Activated T-helper 1 cell treated with Interleukin-2 at 50 U/mL for 16 hours (primary cell): Measurements from ENCODE around the gene SENP7.
"Not testable (repeated sequence)": the region's sequence is repeated elsewhere in the genome, so short reads cannot be mapped to it uniquely, and the experiment has no call there.

ENCODE experiments used
- DNase-seq: peaks from one replicate; pipeline ENCODE4 v3.0.0-alpha.2; 2020; ENCODE audit warnings: low read depth

SENP7 gene

DNA sequence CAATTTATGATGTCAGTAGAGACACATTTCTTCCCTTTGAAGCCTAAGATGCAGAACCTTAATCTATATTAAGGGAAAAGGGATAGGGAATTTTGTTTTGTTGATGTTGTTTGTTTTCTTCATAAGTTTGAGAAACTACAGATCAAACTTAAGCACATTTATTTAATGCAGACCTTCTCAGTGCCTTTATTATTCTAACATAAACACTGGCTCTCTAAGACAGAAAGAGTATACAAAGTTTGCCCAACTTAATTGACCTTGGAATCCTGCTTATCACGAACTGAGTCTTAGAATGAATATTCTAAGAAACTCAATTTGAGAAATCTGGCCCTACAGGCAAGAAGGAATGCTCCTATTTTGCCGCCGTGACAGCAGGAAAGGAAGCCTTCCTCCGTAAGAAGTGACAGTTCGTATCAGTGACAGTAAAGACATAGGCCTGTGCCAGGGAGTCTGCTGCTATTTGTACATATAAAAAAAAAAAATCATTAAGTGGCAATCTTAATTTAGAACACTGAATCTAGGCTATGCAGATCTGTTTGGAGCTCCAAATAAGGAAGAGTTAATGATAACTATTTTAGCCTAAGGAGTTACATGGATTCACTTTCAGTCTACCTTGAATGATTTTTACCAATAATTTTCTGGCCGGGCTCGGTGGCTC lies 183.9 kb downstream of the SENP7 start:
- DNase-seq: no peak

DNA sequence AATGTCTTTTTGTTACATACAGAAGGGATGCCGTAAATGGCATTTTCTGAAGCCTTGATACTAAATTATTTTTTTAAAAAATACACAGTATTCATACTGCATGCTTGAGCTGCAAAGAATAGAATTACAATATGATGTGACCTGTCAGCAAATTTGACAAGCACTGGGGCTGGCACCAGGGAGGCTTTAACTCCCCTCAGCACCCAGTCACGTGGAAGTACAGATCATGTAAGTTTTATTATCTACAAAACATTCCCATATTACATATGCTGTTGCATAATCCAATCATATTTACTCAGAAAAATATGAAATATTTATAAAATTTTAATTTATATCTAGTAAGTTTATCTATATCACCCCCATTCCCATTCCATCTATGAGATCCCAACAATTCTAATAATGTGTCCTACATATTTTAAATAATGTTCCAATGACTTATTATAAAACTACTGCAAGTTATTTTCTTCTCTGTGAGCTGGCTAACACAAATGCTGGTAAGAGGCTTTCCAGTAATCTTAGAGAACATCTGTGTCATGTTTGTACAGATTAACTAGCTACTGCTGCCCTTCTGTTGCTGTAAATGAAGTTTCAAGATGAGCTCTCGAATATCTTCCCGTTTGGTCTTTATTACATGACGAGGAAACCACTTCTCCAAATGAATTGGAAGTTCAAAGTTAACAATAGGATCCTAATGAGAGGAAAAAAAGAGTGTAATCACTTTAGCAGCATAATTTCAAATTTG lies 187.4 kb downstream of the SENP7 start:
- DNase-seq: no peak

DNA sequence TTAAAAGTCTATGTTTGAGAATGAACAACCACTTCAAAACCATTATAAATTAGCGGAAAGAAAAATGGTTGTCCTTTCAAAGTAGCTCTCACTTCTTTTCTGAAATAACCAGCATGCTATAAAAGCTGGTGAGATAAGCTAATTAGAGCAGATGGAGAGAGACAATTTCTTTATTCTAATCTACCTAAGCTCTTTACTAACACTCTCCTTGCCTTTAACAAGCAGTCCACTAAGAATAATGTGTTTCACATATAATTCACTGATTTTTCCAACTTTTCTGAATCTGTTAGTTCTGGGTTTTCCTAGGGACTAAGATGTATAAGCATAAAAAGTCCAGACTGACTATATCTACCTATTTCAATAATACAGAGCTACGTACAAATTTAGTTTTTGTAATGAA lies 192.5 kb downstream of the SENP7 start, which contains the start of gene IMPG2:
TSS of gene IMPG2 (minus strand) at position 101 of the 400 bp plus-strand sequence. CDS start 203 bp downstream, outside the sequence.
- no peak for DNase-seq

DNA sequence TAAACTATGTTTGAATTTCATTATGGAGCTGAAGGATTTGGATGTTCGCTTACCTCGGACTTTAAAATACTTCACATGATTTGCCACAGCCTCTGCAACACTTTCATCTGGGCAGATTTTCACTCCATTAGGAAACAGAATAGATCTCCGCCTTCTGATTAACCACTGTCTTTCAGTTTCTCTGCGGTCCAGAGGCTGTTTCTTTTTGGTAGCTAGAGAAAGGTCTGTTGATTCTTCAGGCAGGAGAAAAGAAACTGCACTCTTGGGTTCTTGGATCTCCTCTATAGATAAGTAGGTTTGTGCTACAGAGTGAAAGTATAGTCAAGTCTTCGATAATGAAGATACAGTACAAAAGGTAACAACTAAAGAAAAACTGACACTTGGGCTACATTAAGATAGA lies 193.5 kb downstream of the SENP7 start:
- no peak for DNase-seq

DNA sequence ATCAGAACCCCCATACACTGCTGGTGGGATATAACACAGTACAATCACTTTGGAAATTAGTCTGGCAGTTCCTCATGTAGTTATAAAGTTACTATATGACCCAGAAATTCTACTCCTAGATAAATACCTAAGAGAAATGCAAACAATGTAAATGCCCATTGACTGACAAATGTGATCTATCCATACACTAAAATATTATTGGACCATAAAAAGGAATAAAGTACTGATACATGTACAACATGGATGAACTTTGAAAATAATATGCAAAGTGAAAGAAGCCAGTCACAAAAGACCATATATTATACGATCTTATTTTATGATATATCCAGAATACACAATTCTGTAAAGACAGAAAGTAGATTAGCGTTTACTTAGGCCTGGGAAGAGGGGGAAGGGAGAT lies 200.5 kb downstream of the SENP7 start:
- no peak for DNase-seq

DNA sequence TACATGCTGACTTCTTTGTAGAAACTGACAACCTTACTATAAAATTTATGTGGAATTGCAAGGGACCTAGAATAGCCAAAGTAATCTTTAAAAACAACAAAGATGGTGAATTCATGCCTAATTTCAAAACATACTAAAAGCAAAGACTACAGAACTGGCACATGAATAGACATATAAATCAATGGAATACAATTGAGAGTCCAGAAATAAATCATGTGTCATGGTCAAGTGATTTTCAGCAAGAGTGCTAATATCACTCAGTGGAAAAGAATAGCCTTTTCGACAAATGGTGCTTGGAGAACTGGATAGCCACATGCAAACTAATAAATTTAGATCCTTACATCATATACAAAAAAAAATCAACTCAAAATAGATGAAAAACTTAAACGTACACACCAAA lies 201.3 kb downstream of the SENP7 start:
- no peak for DNase-seq

DNA sequence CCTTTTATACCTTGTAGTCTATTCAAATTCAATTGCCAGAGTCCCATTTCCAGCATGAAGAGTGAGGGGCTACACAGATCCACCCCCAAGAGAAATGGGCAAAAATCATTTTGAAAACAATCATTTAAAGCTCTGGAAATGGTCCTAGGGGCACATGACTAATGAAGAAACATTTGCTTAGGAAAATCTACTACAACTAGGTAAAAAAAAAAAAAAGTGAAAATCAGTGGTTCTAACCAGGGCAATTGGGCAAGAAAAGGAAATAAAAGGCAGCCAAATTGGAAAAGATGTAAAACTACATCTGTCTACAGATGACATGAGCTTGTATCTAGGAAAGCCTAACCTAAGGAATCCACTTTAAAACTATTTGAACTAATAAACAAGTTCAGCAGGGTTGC lies 202.0 kb downstream of the SENP7 start:
- no peak for DNase-seq

DNA sequence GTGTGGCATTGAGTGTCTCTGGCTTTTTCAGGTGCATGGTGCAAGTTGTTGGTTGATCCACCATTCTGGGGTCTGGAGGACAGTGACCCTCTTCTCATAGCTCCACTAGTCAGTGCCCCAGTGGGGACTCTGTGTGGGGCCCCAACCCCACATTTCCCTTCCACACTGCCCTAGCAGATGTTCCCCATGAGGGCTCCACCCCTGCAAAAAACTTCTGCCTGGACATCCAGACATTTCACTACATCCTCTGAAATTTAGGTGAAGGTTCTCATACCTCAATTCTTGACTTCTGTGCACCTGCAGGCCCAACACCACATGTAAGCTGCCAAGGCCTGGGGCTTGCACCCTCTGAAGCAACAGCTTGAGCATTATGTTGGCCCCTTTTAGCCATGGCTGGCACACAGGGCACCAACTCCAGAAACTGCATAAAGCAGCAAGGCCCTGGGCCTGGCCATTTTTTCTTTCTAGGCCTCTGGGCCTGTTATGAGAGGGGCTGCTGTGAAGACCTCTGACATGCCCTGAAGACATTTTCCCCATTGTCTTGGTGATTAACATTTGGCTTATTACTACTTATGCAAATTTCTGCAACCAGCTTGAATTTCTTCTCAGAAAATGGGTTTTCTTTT lies 204.8 kb downstream of the SENP7 start:
- DNase-seq: not testable (repeated sequence)

DNA sequence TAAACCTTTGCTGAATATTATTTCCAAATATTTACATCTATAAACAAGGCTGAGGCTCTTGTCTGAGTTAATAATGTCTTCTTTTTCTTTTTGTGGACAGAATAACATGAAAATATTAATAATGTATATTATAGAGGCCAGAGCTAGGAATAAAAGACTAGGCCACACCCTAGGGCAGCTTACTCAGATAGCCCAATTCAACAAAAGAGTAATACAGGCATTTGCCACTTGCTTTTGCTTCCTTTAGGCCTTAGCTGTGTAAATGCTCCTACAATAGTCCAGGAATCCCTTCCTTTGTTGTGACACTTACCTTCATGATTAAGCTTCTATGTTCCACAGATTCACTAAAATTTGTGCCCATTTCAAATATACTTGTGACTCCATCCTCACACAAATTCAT lies 209.2 kb downstream of the SENP7 start:
- no peak for DNase-seq

DNA sequence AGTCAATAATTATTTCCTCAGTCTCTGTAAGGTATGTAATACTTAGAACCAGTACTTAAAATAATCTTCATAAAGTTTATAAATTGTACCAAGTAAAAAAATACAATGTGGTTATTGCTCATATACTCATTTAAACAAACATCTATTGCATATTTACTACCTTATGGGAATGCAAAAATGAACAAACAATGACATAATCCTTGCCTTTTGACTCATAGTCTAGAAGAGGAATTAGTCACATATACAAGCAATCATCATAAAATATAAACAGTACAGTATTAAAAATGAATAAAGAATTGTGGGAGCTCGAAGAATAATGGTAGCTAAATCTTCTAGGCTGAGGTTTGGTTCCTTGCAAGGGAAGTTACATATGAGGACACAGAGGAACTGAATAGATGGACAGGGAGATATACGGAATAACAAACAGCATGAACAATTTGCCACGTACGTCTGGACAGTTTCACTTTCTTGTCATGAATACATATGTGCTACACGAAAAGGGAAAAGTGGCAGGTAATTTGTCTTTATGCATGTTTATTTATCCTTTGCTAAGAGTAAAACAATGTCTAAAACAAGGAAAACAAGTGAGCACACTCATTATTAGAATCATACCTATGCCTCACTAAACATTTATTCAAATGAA lies 209.8 kb downstream of the SENP7 start:
- DNase-seq: no peak

DNA sequence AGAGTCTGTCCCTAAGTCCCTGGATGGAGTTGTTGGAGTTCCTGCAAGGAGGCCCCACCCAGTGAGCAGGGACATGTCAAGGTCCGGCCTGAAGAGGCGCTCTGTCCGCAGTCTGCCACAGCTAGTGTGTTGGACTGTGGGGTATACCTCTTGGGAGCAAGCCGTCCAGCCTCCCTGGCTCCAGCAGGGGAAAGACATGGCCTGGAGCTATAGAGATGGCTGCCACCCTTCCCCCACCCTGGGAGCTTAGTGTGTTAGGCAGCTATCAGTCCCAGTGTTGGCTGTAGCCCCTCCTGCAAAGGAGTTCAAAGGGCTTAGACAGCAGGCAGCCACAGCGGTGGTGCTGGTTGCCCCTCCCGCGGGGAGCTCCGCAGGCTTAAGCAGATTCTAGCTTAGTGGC lies 212.9 kb downstream of the SENP7 start:
- no peak for DNase-seq

DNA sequence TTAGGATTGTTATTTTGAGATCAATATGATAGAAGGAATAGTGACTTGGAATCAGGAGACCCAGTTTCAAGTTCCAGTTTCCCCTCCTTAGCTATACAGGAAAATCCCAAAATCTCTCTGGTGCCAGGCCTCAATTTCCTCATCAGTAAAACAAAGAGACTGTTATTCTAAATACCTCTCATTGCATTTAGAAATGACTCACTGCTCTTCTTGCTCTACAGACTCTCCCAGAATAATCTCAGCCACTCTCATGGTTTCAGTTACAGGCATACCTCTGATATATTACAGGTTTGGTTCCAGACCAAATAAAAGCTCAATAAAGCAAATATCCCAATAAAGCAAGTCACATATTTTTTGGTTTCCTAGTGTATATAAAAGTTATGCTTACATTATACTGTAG lies 221.0 kb downstream of the SENP7 start:
- DNase-seq: no peak

DNA sequence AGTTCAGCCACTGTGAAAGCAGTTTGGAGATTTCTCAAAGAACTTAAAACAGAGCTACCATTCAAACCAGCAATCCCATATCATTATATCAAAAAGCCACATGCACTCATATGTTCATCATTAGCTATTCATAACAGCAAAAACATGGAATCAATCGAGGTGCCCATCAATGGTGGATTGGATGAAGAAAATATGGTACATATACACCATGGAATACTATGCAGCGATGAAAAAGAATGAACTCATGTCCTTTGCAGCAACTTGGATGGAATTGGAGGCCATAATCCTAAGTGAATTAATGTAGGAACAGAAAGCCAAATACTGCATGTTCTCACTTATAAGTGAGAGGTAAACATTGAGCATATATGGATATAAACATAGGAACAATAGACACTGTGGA lies 224.7 kb downstream of the SENP7 start:
- no peak for DNase-seq

DNA sequence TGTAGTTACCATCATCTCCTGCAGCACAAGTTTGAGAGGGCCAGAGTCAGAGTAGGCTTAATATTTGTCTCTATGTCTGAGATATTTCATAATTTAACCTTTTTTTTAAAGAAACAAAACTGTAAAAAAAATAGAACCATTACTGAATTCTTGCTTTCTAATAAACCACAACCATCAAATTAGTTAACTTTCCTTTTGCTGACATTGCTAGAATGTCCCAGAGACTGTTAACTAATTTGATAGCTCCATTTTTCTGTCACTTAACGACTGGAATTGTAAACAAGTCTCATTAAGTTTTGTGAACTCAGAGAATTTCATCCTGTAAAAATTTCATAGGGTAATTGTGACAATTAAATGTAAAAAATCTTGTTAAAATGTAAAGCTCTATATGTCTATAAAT lies 228.3 kb downstream of the SENP7 start:
- no peak for DNase-seq

DNA sequence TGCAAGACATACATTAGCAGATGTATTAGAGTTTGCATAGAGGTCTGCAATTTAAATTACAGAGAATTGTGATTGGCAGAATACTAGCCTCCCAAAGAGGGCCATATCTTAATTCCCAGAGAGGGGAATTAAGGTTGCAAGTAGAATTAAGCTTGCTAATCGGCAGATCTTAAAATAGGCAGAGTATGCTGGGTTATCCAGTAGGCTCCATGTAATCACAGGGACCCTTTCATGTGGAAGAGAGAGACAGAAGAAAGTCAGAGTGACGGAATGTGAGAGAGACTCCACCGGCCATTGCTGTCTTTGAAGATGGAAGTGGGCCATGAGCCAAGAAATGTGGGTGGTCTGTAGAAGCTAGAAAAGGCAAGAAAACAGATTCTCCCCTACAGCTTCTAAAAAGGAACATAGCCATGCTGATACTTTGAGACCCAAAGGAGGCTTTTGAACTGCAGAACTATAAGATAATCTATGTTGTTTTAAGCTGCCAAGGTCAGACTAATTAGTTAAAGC lies 231.4 kb downstream of the SENP7 start:
- DNase-seq: no peak

DNA sequence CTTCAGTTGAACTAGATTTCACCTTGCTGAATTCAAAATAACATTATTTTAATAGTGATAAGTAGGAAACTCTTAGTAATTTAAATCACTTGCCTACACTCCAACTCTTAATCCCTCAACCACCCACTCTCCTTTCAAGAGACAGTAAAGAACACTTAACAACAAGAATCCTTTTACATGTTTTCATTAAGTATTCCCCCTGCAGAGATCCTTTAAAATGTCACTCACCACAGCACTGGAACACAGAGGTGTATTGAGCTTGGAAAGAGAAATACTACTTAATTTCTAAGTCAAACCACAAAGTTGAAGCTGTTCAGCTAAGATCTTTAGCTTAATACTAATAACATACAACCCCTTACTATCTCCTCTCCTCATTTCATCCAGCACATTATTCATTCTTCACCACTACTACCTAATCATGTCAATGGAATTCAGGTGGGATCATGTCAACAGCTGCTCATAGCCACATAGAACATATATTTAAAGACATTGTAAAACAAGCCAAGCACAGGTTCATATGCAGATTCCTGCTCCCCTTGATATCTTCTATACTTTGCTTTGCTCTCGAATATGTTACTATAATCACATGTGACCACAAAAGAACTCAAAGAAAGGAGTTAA lies 233.1 kb downstream of the SENP7 start:
- no peak for DNase-seq

DNA sequence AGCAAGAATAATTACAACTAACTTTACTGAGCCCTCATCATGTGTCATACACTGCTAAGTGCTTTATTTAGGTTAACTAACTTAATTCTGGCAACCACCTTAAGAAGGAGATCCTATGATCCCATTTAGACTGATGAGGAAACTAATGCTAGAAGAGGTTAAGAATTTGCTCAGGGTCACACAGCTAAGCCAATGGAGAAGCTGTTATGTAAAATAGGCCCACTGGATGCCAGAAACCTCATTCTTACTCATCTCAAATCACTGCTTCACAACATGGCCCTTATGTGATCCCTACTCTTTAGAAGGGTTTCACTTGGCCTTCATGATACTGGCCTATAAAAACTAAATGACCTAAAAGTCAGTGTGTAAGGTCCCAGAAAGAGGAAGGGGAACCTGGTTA lies 233.8 kb downstream of the SENP7 start:
- no peak for DNase-seq

DNA sequence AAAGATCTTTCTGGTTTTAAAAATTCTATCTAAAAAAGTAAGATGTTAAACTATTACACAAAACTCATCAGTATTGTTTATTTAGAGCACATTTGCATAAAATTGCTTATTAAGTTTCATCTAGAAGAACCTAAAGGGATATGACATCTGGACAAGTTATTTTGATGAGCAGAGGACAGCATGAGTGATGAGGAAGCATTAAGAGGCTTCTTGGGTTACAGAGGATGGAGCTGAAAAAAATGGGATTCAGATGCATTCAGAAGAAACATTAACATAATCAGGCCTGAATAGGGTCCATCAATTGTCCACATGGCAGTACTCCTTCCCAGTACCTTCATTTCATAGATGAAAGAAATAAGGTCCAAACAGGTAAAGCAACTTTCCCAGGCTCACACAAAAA lies 234.3 kb downstream of the SENP7 start:
- no peak for DNase-seq
